GM15510 (cell line): ENCODE results near the gene NOTCH4.

Experiments used
- POLR2A ChIP-seq: IDR thresholded peaks from 3 replicates; pipeline ENCODE4 v1.6.1; 2011; ENCODE audit warnings: borderline replicate concordance; ENCODE audit not compliant: insufficient read length; ENCODE audit errors: extremely low read depth

Gene NOTCH4

GRCh38 chr6:32176476-32177182 is 47.2 kb downstream of the NOTCH4 start:
- no peak for TF ChIP-seq POLR2A

DNA sequence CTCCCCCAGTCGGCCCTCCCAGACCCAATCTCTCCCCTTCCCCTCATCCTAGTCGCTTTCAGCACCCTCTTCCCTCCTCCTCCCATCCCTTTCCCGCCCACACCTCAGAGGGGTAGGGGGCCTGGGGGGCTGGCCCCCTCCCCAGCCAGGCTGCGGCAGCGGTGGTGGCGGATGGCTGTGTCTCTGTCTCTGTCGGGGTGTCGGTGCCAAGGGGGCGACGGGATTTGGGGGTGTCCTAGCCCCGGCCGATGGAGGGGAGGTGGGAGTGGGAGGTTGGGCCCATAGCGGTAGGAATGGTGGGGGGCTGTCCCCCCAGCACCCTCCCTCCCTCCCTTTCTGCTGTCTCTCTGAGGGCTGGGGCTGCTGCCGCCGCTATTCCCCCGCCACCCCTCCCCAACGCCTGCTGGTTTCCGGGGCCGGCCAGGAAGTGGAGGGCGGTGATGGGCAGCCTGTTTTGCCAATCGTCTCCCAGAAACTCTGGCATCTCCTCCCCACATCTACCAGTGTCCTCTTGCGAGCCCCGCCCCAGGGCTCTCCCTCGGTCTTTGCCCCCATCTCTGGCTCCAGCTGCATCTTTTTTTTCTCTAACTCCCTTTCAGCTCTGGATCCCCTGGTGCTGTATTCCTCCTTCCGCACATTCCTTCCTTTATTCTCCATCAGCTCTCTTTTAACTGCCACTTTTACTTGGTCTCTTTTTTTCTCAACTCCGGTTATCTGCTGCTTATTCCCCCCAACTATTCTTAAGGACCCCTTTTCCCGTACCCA is 48.0 kb downstream of the NOTCH4 start, which contains the start of gene AGPAT1:
AGPAT1 (minus strand) TSS at position 374 of the 765 bp plus-strand sequence. CDS start 4,588 bp downstream, outside the sequence.
- TF ChIP-seq POLR2A: peak; percentile 72

DNA sequence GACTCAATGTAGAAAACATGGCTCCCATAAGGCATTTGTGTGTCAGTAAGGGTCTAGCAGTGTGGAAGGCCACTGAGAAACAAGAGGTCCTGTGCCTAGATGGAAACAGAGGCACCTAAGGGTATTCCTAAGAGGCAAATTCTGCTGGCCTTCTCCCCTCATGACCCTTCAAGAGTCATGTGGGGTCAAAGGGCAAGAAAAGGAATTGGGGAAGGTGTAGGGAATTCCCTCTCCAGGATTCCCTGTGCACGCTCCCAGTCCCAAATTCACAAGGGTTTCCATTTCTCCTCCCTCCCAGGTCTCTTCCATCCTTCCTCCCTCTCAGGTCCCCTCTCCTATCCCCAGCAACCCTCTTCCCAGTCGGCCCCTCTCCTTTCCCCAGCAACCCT is 48.6 kb downstream of the NOTCH4 start:
- TF ChIP-seq POLR2A: no peak

DNA sequence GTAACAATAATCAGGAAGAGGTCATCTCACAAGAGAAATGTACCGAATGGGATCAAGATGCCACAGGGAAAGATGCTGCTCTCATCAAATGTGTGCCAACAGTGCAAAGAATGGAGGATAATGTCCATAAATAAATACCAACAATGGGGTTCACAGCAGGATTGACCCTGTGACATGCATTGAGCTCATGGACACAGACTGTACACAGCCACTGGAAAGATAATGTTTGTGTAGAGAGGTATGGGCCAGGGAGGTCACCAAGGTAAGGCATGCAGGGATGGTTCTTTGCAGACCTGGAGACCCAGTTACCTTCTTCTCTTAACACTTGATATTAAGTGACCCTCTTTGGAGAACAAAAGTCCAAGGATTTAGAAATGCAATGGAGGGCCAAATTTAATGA is 49.5 kb downstream of the NOTCH4 start:
- TF ChIP-seq POLR2A: no peak

- TF ChIP-seq POLR2A: no peak
Measured at GRCh38 chr6:32173051-32173727, 50.7 kb downstream of the NOTCH4 start.

GRCh38 chr6:32171234-32171633 is 52.6 kb downstream of the NOTCH4 start:
- TF ChIP-seq POLR2A: no peak

- TF ChIP-seq POLR2A: no peak
Measured at GRCh38 chr6:32170294-32170693, 53.6 kb downstream of the NOTCH4 start.

DNA sequence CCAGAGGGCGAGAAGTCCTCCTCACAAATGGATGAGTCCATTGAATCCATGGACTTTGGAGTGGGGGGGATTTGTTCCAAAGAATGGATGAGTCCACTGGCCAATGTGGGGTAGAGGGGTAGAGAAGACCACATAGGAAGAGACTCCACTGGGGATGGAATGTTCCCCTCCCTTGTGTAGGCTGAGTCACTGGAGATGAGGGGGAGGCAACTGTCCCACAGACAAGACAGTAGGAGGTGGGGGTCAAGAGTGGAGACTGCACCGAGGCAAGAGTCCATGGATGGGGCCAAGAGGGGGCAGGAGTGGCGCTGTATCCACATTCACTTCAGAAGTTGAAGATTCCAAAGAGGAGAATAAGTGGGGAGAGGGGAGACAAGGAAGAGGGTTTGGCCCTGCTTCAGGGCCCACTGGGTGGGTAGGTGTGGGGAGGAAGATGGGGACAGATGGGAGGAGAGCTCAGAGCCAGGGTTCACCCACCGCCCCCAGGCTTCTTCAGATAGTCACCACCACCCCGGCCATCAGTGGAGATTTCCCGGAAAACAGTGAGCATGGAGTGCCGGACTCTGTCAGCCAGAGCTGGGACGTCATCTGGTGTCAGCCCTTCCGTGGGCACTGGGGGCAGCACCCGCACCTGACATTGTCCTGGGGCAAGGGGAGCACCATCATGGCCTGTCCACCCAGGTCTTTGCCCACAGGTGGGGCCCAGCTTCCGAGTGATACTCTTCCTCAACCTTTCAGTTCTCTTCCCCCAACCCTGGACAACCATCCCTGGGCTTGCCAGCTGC is 54.9 kb downstream of the NOTCH4 start:
- no peak for TF ChIP-seq POLR2A

GRCh38 chr6:32168350-32168749 is 55.5 kb downstream of the NOTCH4 start:
- TF ChIP-seq POLR2A: no peak

GRCh38 chr6:32167761-32168262 is 56.1 kb downstream of the NOTCH4 start:
- TF ChIP-seq POLR2A: no peak

- no peak for TF ChIP-seq POLR2A
Measured at GRCh38 chr6:32167154-32167760, 56.6 kb downstream of the NOTCH4 start.

DNA sequence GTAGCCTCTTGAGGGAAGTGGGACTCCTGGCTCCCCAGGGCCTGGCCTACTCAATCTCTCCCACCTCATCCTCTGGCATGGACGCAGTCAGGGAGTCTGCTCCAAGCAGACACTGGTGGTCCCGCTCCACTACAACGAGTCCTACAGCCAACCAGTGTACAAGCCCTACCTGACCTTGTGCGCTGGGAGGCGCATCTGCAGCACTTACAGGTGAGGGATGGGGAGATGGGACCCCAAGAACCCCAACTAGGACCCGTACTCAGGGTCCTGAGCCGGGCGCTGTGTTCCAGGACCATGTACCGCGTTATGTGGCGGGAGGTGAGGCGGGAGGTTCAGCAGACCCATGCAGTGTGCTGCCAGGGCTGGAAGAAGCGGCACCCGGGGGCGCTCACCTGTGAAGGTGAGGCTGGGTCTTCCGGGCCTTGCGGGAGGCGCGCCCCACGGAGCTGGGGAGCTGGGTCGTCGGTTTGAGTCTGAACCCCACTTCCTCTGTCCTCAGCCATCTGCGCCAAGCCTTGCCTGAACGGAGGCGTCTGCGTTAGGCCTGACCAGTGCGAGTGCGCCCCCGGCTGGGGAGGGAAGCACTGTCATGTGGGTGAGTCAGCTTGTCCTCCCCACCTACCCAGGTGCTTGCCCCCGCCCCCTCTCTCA is 57.3 kb downstream of the NOTCH4 start:
- no peak for TF ChIP-seq POLR2A

DNA sequence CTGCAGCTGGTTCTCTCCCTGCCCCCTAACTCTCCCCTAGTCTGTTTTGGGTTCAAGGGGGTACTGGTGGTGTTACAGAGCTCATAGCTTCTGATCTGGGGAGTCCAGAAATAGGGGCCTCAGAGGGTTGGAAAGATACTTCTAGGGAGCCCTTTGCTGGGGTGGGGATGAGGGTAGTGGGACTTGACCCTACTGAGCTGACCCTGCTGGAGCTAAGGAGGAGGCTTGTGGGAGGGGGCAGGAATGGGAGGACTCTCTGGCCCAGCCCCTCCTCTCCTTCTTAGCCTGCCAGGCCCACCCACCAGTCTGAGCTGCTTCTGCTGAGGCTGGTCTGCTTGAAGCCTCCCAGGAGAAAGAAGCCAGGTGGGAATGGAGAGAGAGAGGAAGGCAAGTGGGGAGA is 59.6 kb downstream of the NOTCH4 start, which contains the start of gene EGFL8:
EGFL8 (plus strand) TSS at position 301 of the 400 bp plus-strand sequence. CDS start 1,571 bp downstream, outside the sequence.
- TF ChIP-seq POLR2A: no peak
